Loucy (cell line): ENCODE measurements around the gene AGAP1.

ENCODE experiments used
- CTCF ChIP-seq: fragments of 200-600 bp; sonication (generic); conservative IDR thresholded peaks from 2 replicates; pipeline ENCODE4 v1.5.1; 2014; ENCODE audit warnings: mild to moderate bottlenecking, antibody characterized with exemption, low read length
- EZH2phosphoT487 ChIP-seq: fragments of 200-600 bp; IDR thresholded peaks from 2 replicates; pipeline ENCODE4 v1.6.1; 2018; ENCODE audit warnings: antibody characterized with exemption, mild to moderate bottlenecking, moderate library complexity, borderline replicate concordance

- TF ChIP-seq EZH2phosphoT487 (no peak), CTCF (no peak)
Observed at GRCh38 chr2:235926229-235926628, 432.4 kb downstream of the AGAP1 start.
